ENCODE measurements around the gene ATP6V0B. TPM values are rescaled to one million over a fixed set of nuclear protein-coding genes. Genes with fewer than 3 reads are reported as not detected.

ATP6V0B gene
- total and polyA plus RNA-seq, 10 of the 15 experiments (the other 5 are each of a cell fraction or from before 2014, with no cell fraction given) = 65.3 to 250 (median 144) TPM

DNA sequence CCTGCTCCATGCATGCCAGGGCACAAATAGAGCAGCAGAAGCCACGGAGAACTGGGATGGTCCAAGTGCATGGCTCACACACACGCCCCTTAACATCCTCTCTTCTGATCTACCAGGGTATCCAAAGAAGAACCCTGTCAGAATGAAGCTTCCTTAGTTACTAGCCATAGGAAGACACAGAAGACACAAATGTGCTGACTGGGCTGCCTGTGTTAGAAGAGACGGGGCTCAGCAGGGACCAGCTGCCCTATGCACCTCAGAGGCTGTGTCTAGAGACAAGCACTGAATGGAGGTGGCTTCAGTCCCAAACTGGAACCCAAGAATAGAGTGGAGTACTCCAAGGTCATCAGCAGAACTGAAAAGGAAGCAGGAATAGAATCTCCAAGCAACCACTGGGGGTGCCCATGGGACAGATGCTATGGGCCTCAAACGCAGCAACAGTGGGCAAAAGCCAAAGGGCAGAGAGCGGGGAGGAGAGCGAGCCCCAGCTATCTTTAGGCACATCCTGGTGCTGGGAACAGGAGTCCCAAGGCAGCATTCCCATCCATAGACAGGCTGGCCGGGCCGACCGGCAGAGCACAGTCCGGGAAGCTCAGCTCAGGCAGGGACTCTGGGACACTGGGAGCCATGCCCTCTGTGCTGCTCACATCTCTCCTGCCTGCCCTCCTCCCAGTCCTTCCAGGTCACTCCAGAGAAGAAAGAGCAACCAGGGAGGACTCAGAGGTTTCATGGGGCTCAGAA, 47.0 kb downstream of the ATP6V0B start:
- DNase-seq (ENCODE audit: low read depth, low spot score) (no peak), FAIRE-seq (no peak), ATAC-seq (no peak)
- intact Hi-C loops (cut with micrococcal nuclease; ENCODE audit: unreplicated experiment) = no loop called here
- ChIA-PET SMC1A (ENCODE audit: uncharacterized antibody, unreplicated experiment) (no interaction called here), CTCF (interaction anchor here (0.7 to 2.9 kb wide), 4 partner anchors 17 to 410 kb away, joined by 3 to 9 read pairs (median 4); no protein-coding TSS in a partner anchor), RAD21 (ENCODE audit: unreplicated experiment) (interaction anchor here (1.0 kb wide), 1 partner anchor 15 kb away, joined by 3 read pairs; no protein-coding TSS in a partner anchor), POLR2A (interaction anchor here (0.6 to 0.8 kb wide), 2 partner anchors 19 to 46 kb away, joined by 3 read pairs; no protein-coding TSS in a partner anchor)
- H3K9ac ChIP-seq (ENCODE audit: control insufficient read depth, insufficient read depth, low read length) = no peak overlapping the region
- no peaks in the 10 kb centered on the region for H3K79me2 ChIP-seq (ENCODE audit: control insufficient read depth, insufficient read depth, low read length)
- no peak overlapping the region for H3K4me2 ChIP-seq (ENCODE audit: control insufficient read depth, insufficient read depth)
- peaks cover 4% of the 10 kb centered on the region; the same call in 1 of the 2 replicates for H3K4me1 ChIP-seq (ENCODE audit: control insufficient read depth, insufficient read depth, low read length)
- no peak for TF ChIP-seq SUPT20H (IDR thresholded peaks at IDR 0.05; ENCODE audit: borderline replicate concordance, control insufficient read depth, low read depth, low read length)
- H3K4me3 ChIP-seq = no peak overlapping the region
- H4K20me1 ChIP-seq (ENCODE audit: control insufficient read depth, insufficient read depth) = no peaks in the 10 kb centered on the region
- no peaks in the 10 kb centered on the region for H3K9me3 ChIP-seq (replicated peaks; ENCODE audit: control insufficient read depth, insufficient read depth, low read length)
- H3K27ac ChIP-seq (ENCODE audit: control insufficient read depth, insufficient read depth) = no peak overlapping the region
- WGBS (ENCODE audit: insufficient coverage, insufficient replicate concordance, low lambda C conversion rate, missing lambda C conversion rate) = 55% methylated on average over 10 of the region's 10 CpGs
- H2AFZ ChIP-seq (ENCODE audit: control insufficient read depth, low read depth, low read length) = no peak overlapping the region
- no peaks in the 10 kb centered on the region for H3K36me3 ChIP-seq (ENCODE audit: control insufficient read depth in 2 of 2, insufficient read depth in 2 of 2, low read length in 1 of 2)
- no TSS peak for BruUV-seq (replicated peaks)
- no peaks in the 10 kb centered on the region for H3K27me3 ChIP-seq (replicated peaks in 1 of 2; ENCODE audit: control insufficient read depth in 2 of 2, insufficient read depth in 2 of 2, low read length in 1 of 2)
- in situ Hi-C loops (cut with MboI) = no loop called here

DNA sequence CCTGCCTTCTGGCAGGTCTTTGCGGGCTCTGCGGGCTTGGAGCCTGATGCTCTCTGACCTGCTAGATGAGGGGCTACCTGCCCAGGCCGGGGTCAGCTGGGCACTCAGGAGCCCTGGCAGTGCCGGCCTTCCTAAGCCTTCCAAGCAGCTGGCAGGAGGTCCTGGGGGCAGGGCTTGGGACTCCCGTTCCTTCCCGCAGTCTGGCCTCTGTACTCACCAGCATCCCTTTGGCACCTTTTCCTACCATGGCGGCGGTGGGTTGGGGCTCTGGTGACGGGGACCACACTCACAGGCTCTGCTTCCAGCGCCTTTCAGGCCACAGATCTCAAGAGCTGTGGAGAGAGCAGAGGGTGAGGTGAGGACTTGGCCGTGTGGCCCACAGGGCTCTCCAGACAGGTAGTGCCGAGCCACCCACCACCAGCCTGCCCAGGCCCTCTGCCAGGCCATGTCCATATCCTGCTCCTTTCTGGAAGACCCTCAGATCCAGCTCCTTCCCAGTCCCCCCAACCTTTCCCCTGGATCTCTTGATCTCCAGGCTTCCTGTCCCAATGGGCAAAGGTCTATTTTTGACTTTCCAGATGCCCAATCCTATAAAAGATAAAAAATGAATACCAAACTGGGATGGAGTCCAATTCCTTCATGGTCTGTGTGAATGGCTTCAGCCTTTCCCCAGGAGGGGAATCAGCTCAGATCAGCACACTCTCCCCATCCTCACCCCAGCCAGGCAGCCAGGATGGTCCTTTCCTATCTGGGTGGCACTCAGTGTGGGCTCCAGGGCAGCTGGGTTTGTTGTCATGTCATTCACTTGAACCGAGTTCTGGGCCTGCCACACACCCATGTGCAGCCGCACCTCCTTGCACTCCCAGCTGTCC, 49.5 kb downstream of the ATP6V0B start:
- no peaks in the 10 kb centered on the region for H3K36me3 ChIP-seq (ENCODE audit: control insufficient read depth in 2 of 2, insufficient read depth in 2 of 2, low read length in 1 of 2)
- intact Hi-C loops (cut with micrococcal nuclease; ENCODE audit: unreplicated experiment) (no loop called here), in situ Hi-C loops (cut with MboI) (no loop called here)
- RAD21 ChIA-PET (ENCODE audit: unreplicated experiment) = no interaction called here
- POLR2A ChIA-PET = interaction anchor here (0.5 kb wide), 1 partner anchor 661 kb away, joined by 5 read pairs; no protein-coding TSS in a partner anchor
- no peak overlapping the region for H3K9ac ChIP-seq (ENCODE audit: control insufficient read depth, insufficient read depth, low read length)
- WGBS (ENCODE audit: insufficient coverage, insufficient replicate concordance, low lambda C conversion rate, missing lambda C conversion rate) = 71% methylated on average over 14 of the region's 14 CpGs
- SMC1A ChIA-PET (ENCODE audit: uncharacterized antibody, unreplicated experiment) = no interaction called here
- TF ChIP-seq ETV6 (conservative IDR thresholded peaks at IDR 0.05 in 1 of 2, IDR thresholded peaks at IDR 0.05 in 1 of 2; ENCODE audit: borderline replicate concordance in 1 of 2, low read depth in 1 of 2) (no peak), ZZZ3 (IDR thresholded peaks at IDR 0.05; ENCODE audit: control insufficient read depth, insufficient read length, low read depth) (no peak), BRCA1 (IDR thresholded peaks at IDR 0.05; ENCODE audit: low read depth, low read length) (no peak)
- TF ChIP-seq, protein P1, sequence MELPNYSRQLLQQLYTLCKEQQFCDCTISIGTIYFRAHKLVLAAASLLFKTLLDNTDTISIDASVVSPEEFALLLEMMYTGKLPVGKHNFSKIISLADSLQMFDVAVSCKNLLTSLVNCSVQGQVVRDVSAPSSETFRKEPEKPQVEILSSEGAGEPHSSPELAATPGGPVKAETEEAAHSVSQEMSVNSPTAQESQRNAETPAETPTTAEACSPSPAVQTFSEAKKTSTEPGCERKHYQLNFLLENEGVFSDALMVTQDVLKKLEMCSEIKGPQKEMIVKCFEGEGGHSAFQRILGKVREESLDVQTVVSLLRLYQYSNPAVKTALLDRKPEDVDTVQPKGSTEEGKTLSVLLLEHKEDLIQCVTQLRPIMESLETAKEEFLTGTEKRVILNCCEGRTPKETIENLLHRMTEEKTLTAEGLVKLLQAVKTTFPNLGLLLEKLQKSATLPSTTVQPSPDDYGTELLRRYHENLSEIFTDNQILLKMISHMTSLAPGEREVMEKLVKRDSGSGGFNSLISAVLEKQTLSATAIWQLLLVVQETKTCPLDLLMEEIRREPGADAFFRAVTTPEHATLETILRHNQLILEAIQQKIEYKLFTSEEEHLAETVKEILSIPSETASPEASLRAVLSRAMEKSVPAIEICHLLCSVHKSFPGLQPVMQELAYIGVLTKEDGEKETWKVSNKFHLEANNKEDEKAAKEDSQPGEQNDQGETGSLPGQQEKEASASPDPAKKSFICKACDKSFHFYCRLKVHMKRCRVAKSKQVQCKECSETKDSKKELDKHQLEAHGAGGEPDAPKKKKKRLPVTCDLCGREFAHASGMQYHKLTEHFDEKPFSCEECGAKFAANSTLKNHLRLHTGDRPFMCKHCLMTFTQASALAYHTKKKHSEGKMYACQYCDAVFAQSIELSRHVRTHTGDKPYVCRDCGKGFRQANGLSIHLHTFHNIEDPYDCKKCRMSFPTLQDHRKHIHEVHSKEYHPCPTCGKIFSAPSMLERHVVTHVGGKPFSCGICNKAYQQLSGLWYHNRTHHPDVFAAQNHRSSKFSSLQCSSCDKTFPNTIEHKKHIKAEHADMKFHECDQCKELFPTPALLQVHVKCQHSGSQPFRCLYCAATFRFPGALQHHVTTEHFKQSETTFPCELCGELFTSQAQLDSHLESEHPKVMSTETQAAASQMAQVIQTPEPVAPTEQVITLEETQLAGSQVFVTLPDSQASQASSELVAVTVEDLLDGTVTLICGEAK (IDR thresholded peaks at IDR 0.05; ENCODE audit: borderline replicate concordance) = no peak
- TF ChIP-seq, protein P2, sequence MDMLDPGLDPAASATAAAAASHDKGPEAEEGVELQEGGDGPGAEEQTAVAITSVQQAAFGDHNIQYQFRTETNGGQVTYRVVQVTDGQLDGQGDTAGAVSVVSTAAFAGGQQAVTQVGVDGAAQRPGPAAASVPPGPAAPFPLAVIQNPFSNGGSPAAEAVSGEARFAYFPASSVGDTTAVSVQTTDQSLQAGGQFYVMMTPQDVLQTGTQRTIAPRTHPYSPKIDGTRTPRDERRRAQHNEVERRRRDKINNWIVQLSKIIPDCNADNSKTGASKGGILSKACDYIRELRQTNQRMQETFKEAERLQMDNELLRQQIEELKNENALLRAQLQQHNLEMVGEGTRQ (IDR thresholded peaks at IDR 0.05; ENCODE audit: borderline replicate concordance, low read depth, low read length) = no peak
- BruUV-seq (replicated peaks) = no TSS peak
- no peak overlapping the region for H3K27ac ChIP-seq (ENCODE audit: control insufficient read depth, insufficient read depth)
- no peak for FAIRE-seq
- H3K9me3 ChIP-seq (replicated peaks; ENCODE audit: control insufficient read depth, insufficient read depth, low read length) = no peaks in the 10 kb centered on the region
- no peaks in the 10 kb centered on the region for H4K20me1 ChIP-seq (ENCODE audit: control insufficient read depth, insufficient read depth)
- no peak for ATAC-seq
- H3K4me3 ChIP-seq = no peak overlapping the region
- no peaks in the 10 kb centered on the region for H3K79me2 ChIP-seq (ENCODE audit: control insufficient read depth, insufficient read depth, low read length)
- no peak overlapping the region for H2AFZ ChIP-seq (ENCODE audit: control insufficient read depth, low read depth, low read length)
- H3K4me2 ChIP-seq (ENCODE audit: control insufficient read depth, insufficient read depth) = no peak overlapping the region
- CTCF ChIA-PET = interaction anchor here (0.8 to 1.2 kb wide), 2 partner anchors 12 to 19 kb away, joined by 3 to 4 read pairs; no protein-coding TSS in a partner anchor
- DNase-seq (ENCODE audit: low read depth, low spot score) = no peak
- H3K4me1 ChIP-seq (ENCODE audit: control insufficient read depth, insufficient read depth, low read length) = peaks cover 5% of the 10 kb centered on the region
- no peaks in the 10 kb centered on the region for H3K27me3 ChIP-seq (replicated peaks in 1 of 2; ENCODE audit: control insufficient read depth in 2 of 2, insufficient read depth in 2 of 2, low read length in 1 of 2)

Data from GM12878 (cell line).